GM12864 (cell line): Measurements from ENCODE around the gene MANBA.
"Not testable (repeated sequence)": the region's sequence is repeated elsewhere in the genome, so short reads cannot be mapped to it uniquely, and the experiment has no call there.

Experiments used
- DNase-seq: peaks from one replicate; pipeline ENCODE4 v3.0.0-alpha.2; 2011; ENCODE audit warnings: low read depth
- H3K4me3 ChIP-seq: 2 replicates; pipeline ENCODE4 v1.5.1; 2011; ENCODE audit warnings: mild to moderate bottlenecking, low read depth, low read length, control low read depth
- TF ChIP-seq, protein P1 (sequence below): IDR thresholded peaks from 2 replicates; pipeline ENCODE4 v1.5.1; 2011; ENCODE audit warnings: low read depth, mild to moderate bottlenecking, moderate library complexity, low read length, control low read depth, inconsistent platforms; ENCODE audit errors: missing control alignments

Gene MANBA

GRCh38 chr4:102710986-102711385 lies 49.8 kb downstream of the MANBA start:
- no peak for DNase-seq
- H3K4me3 ChIP-seq: no peak overlapping the region
- TF ChIP-seq, protein P1, sequence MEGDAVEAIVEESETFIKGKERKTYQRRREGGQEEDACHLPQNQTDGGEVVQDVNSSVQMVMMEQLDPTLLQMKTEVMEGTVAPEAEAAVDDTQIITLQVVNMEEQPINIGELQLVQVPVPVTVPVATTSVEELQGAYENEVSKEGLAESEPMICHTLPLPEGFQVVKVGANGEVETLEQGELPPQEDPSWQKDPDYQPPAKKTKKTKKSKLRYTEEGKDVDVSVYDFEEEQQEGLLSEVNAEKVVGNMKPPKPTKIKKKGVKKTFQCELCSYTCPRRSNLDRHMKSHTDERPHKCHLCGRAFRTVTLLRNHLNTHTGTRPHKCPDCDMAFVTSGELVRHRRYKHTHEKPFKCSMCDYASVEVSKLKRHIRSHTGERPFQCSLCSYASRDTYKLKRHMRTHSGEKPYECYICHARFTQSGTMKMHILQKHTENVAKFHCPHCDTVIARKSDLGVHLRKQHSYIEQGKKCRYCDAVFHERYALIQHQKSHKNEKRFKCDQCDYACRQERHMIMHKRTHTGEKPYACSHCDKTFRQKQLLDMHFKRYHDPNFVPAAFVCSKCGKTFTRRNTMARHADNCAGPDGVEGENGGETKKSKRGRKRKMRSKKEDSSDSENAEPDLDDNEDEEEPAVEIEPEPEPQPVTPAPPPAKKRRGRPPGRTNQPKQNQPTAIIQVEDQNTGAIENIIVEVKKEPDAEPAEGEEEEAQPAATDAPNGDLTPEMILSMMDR: no peak

- DNase-seq: not testable (repeated sequence)
These were observed 51.7 kb downstream of the MANBA start for GRCh38 chr4:102709060-102709459.

GRCh38 chr4:102707150-102707549 lies 53.6 kb downstream of the MANBA start:
- TF ChIP-seq, protein P1: no peak
- H3K4me3 ChIP-seq: no peak overlapping the region
- DNase-seq: no peak

More at GRCh38 chr4:102709060-102709459, 51.7 kb downstream of the MANBA start:
- not testable (repeated sequence) for H3K4me3 ChIP-seq

- TF ChIP-seq, protein P1: no peak
- DNase-seq: no peak
- H3K4me3 ChIP-seq: no peak overlapping the region
These were observed 55.3 kb downstream of the MANBA start for GRCh38 chr4:102705391-102705935.

- TF ChIP-seq, protein P1: no peak
- no peak for DNase-seq
- H3K4me3 ChIP-seq: no peak overlapping the region
These were observed 64.0 kb downstream of the MANBA start for GRCh38 chr4:102696758-102697157.

DNA sequence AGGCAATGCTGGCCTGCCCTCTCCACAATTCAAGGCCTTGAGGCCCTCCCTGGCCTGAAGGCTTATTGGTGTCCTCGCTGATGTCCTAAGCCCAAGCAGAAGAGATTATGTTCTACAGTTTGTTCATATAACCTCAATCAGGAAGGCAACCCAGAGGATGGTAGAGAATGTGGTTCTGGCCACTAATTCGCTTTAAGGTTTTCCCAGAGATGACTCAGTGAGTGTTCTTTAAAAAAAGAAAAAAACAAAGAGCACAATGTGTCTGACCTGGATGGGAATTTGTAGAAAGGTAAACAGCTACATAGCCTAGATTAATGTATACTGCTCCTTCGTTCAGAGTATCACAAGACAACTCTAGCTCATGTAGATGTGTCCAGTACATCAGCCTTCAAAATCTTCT lies 66.0 kb downstream of the MANBA start:
- DNase-seq: no peak
- no peak overlapping the region for H3K4me3 ChIP-seq
- TF ChIP-seq, protein P1: no peak

DNA sequence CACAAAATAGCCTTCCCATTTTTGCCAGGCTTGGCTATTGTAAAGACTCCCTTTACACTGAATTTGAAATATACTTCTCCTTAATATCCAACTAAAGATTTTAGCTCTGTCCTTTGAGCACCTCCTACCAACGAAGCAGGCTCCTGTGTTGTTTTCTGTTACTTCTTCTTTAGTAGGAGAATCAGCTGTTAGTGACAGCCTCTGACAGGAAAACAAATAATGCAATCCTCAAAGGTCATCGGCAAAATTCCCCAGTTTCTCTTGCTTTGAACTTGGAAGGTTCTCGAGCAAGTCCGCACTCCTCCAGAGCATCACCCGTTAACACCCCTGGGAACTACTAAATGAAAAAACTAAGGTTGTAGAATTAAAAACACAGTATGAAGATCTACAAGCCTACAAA lies 66.9 kb downstream of the MANBA start:
- no peak for DNase-seq
- TF ChIP-seq, protein P1: no peak
- no peak overlapping the region for H3K4me3 ChIP-seq
